Stimulated activated CD8-positive, alpha-beta memory T cell treated with anti-CD3 and anti-CD28 coated beads, Interleukin-12 subunit alpha, Interleukin-12 subunit beta, amount 100 ng/mL, for 24 hours (primary cell): Measurements from ENCODE around the gene TMEM238L.

ENCODE experiments used
- DNase-seq: peaks from one replicate; pipeline ENCODE4 v3.0.0-alpha.2; 2020; ENCODE audit errors: extremely low read depth

TMEM238L gene

GRCh38 chr17:10773391-10773790 lies 30.5 kb downstream of the TMEM238L start:
- no peak for DNase-seq

GRCh38 chr17:10772425-10773380 lies 31.2 kb downstream of the TMEM238L start:
- no peak for DNase-seq

GRCh38 chr17:10771148-10771547 lies 32.8 kb downstream of the TMEM238L start:
- no peak for DNase-seq

- DNase-seq, result no peak
Measured at GRCh38 chr17:10769840-10770239, 34.1 kb downstream of the TMEM238L start.

GRCh38 chr17:10768750-10769251 lies 35.1 kb downstream of the TMEM238L start:
- DNase-seq, result no peak

GRCh38 chr17:10767232-10767631 lies 36.7 kb downstream of the TMEM238L start:
- DNase-seq, result no peak

- DNase-seq, result no peak
Measured at GRCh38 chr17:10762037-10762436, 41.9 kb downstream of the TMEM238L start.

GRCh38 chr17:10761281-10761680 lies 42.6 kb downstream of the TMEM238L start:
- no peak for DNase-seq

- DNase-seq, result no peak
Measured at GRCh38 chr17:10758062-10758461, 45.8 kb downstream of the TMEM238L start.

- DNase-seq, result no peak
Measured at GRCh38 chr17:10757647-10758046, 46.3 kb downstream of the TMEM238L start.

GRCh38 chr17:10757067-10757466 lies 46.8 kb downstream of the TMEM238L start:
- no peak for DNase-seq

GRCh38 chr17:10756619-10757018 lies 47.3 kb downstream of the TMEM238L start:
- no peak for DNase-seq

GRCh38 chr17:10756185-10756584 lies 47.7 kb downstream of the TMEM238L start:
- DNase-seq, result no peak

GRCh38 chr17:10755592-10756127 lies 48.2 kb downstream of the TMEM238L start:
- no peak for DNase-seq

- no peak for DNase-seq
Measured at GRCh38 chr17:10754861-10755591, 48.9 kb downstream of the TMEM238L start.

- DNase-seq, result no peak
Measured at GRCh38 chr17:10754109-10754508, 49.8 kb downstream of the TMEM238L start.

- DNase-seq, result no peak
Measured at GRCh38 chr17:10752696-10753095, 51.2 kb downstream of the TMEM238L start.

GRCh38 chr17:10751563-10751962 lies 52.3 kb downstream of the TMEM238L start:
- DNase-seq, result no peak

GRCh38 chr17:10750210-10750609 lies 53.7 kb downstream of the TMEM238L start:
- DNase-seq, result no peak

GRCh38 chr17:10748531-10749181 lies 55.2 kb downstream of the TMEM238L start:
- no peak for DNase-seq

- no peak for DNase-seq
Measured at GRCh38 chr17:10745231-10745630, 58.7 kb downstream of the TMEM238L start.
